Activated CD4-positive, alpha-beta T cell treated with anti-CD3 and anti-CD28 coated beads, Interleukin-2, amount 50 U/mL, for 4 hours (primary cell): ENCODE results near the gene EFCC1.
"Not testable (repeated sequence)": the region's sequence is repeated elsewhere in the genome, so short reads cannot be mapped to it uniquely, and the experiment has no call there.

Experiments
- DNase-seq, 2 experiments: peaks; one replicate each; pipeline ENCODE4 v3.0.0-alpha.2; 2020

Gene EFCC1

GRCh38 chr3:129058441-129059200 is 57.5 kb downstream of the EFCC1 start:
- no peak for DNase-seq

- DNase-seq, result no peak
These were observed 58.3 kb downstream of the EFCC1 start for GRCh38 chr3:129059311-129059958.

- DNase-seq, result no peak
These were observed 59.3 kb downstream of the EFCC1 start, which contains the start of gene GP9 for GRCh38 chr3:129060276-129061022. Gene GP9, plus strand, starts transcription at chr3:129060779. Its CDS starts 961 bp downstream, at chr3:129061740.

- DNase-seq, result no peak
These were observed 60.2 kb downstream of the EFCC1 start for GRCh38 chr3:129061023-129061887.

- DNase-seq, result no peak
These were observed 61.1 kb downstream of the EFCC1 start for GRCh38 chr3:129061888-129062834.

- no peak for DNase-seq
These were observed 62.1 kb downstream of the EFCC1 start for GRCh38 chr3:129063091-129063640.

DNA sequence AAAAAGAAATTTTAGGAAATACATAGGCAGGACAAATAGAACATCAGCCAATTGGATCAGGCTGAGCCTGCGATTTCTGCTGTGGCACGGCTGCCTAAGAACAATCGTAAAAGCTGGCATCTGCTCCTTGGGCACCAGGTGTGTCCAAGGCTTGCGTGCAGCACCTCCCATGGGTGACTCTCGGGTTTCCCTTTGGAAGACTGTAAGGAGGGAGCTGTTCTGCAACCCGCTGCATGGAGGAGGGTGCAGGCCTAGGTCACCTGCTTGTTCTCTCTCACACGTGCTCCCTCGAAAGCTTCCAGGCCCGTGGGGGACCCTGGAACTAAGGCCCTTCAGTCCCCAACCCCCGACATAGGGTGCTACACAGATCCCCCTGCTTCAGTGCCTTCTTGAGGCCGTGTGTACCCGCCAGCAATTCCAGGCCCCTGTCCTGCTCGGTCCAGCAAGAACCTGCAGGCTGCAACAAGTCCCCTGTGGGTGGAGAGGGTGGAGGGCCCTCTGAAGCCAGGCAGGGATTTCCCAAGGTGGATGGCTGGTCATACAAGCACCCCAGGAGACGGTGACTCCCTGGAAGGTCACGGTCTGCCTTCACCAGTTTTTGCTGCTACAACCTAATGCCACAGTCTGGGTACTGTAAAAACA is 62.9 kb downstream of the EFCC1 start:
- DNase-seq, result no peak

DNA sequence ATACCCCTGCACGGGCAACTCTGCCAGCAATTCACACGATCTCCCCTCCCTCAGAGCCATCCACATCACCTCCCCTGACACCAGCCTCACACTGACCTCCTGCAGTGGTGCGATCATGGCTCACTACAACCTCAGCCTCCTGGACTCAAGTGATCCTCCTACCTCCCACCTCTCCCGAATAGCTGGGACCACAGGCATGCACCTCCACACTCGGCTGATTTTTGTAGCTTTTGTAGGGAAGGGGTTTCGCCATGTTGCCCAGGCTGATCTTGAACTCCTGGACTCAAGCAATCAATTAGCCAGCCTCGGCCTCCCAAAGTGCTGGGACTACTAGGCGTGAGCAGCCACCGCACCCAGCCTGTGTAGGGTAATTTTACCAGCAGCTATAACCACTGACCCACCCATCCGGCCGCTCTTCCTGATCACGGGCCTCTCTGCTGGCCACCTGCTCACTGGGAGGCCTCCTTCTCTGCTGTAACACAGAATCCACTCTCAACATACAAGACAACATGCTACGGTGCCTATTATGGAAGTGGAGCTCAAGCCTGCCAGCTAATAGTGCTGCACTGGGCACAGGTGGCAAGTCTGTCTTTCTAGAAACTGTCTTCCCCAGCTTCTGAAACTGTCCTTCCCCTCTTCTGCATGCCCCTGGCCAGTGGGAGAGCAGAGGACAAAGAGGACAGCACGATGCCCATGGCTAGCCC is 64.1 kb downstream of the EFCC1 start:
- DNase-seq, result no peak

DNA sequence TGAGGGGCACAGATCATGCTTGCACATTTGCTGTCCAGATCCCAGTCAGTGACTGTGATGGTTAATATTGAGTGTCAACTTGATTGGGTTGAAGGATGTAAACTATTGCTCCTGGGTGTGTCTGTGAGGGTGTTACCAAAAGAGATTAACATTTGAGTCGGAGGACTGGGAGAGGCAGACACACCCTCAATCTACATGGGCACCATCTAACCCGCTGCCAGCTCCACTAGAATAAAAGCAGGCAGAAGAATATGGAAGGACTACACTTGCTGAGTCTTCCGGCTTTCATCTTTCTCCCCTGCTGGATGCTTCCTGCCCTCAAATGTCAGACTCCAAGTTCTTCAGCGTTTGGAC is 64.6 kb downstream of the EFCC1 start:
- no peak for DNase-seq

GRCh38 chr3:129067719-129068118 is 66.6 kb downstream of the EFCC1 start:
- DNase-seq, result not testable (repeated sequence)

DNA sequence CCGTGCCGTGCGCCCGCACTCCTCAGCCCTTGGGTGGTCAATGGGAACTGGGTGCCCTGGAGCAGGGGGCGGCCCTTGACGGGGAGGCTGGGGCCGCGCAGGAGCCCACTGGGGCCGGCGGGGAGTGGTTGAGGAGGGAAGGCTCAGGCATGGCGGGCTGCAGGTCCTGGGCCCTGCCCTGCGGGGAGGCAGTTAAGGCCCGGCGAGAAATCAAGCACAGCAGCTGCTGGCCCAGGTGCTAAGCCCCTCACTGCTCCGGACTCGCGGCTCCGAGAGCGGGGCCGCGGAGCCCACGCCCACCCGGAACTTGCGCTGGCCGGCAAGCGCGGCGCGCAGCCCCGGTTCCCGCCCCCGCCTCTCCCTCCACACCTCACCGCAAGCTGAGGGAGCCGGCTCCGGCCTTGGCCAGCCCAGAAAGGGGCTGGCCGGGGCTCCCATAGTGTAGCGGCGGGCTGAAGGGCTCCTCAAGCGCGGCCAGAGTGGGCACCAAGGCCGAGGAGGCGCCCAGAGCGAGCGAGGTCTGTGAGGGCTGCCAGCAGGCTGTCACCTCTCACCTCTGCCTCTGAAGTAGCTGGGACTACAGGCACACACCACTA is 67.3 kb downstream of the EFCC1 start:
- DNase-seq, result no peak

DNA sequence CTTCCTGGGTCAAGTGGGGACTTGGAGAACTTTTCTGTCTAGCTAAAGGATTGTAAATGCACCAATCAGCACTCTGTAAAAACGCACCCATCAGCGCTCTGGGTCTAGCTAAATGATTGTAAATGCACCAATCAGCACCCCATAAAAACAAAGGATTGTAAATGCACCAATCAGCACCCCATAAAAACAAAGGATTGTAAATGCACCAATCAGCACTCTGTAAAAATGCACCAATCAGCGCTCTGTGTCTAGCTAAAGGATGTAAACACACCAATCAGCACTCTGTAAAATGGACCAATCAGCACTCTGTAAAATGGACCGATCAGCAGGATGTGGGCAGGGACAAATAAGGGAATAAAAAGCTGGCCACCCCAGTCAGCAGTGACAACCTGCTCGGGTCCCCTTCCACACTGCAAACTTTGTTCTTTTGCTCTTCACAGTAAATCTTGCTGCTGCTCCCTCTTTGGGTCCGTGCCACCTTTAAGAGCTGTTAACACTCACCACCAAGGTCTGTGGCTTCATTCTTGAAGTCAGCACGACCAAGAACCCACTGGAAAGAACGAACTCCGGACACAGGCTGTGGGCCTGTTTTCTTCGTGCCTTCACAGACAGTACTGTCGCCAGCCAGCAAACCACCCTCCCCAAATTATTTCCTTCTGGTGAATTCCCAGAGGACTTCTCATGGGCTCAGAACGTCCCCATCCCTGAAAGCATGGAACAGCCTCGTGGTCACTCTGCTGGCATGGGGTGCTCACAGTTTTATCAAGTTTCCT is 68.4 kb downstream of the EFCC1 start:
- DNase-seq, result not testable (repeated sequence)

- no peak for DNase-seq
These were observed 69.2 kb downstream of the EFCC1 start for GRCh38 chr3:129070086-129070885.

DNA sequence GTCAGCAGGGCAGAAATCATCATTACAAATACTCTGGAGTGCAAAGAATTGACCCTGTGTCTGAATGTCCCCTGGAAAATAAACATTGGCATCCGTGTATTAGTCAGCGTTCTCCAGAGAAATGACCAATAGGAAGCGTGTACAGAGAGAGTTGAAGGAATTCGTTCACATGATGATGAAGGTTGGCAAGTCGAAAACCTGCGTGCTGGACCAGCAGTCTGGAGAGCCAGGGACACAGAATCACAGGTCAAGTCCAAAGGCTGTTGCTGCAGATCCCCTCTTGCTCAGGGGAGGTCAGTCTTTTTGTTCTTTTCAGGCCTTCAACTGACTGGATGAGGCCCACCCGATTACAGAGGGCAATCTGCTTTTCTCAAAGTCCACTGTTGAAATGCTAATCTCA is 76.1 kb downstream of the EFCC1 start:
- no peak for DNase-seq

- no peak for DNase-seq
These were observed 77.4 kb downstream of the EFCC1 start for GRCh38 chr3:129078510-129078909.

DNA sequence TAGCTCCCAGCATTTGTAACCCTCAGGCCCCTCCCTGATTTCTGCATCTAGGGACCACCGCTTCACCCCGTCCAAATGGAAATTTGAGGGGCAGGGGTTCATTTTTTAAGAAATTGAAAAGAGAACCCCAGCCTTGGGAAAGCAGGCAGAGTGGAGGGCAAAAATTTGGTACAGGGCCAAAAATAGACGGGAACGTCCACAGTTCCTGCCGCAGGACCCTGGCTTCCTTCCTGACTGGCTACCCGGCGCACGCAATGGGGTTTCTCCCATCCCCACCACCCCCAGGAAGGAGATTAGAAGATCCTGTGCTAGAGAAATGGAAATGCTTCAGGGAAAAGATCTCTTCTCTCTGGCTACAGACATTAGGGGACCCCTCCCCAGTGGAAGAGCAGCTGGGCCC is 80.4 kb downstream of the EFCC1 start:
- no peak for DNase-seq

DNA sequence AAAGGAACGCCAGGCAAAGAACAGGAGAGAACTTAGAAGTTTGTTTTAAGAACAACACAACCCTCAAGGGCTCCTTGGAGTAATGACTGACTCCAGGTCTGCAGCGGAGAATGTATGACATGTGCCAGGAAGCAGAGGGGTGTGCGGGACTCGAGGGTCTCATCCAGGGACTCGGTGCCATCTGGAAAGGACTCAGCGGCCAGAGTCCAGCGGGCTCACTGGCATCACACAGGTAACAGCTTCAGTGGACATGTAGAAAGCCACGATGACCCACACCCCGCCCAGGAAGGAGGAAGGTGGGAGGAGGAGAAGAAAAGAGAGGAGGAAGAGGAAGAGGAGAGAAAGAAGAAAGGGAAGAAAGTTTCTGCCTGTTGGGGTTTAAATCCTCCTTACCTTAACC is 80.9 kb downstream of the EFCC1 start:
- DNase-seq, result no peak

GRCh38 chr3:129084501-129084900 is 83.4 kb downstream of the EFCC1 start:
- DNase-seq, result no peak
